Activated CD4-positive, alpha-beta memory T cell treated with anti-CD3 and anti-CD28 coated beads for 36 hours (primary cell): Measurements from ENCODE around the gene DLG2. TPM values are rescaled to one million over a fixed set of nuclear protein-coding genes. Genes with fewer than 3 reads are reported as not detected.

ENCODE experiments used
- CTCF ChIA-PET: fragments of 350-600 bp; sonication (Branson Sonifier 250); formaldehyde crosslinking; loops from one replicate; lab custom pipeline; 2021; ENCODE audit warnings: antibody characterized with exemption, inconsistent platforms; lab: Charles Lee
- POLR2A ChIA-PET: fragments of 350-600 bp; sonication (Branson Sonifier 250); formaldehyde crosslinking; loops from one replicate; lab custom pipeline; 2021; ENCODE audit warnings: antibody characterized with exemption; lab: Charles Lee
- DNase-seq: peaks from one replicate; pipeline ENCODE4 v3.0.0-alpha.2; 2020
- H3K27ac Mint-ChIP-seq: one replicate; pipeline ENCODE4 v1.8.0; 2021; ENCODE audit warnings: mixed read lengths
- H3K27me3 Mint-ChIP-seq: one replicate; pipeline ENCODE4 v1.8.0; 2021; ENCODE audit warnings: mixed read lengths
- H3K36me3 Mint-ChIP-seq: one replicate; pipeline ENCODE4 v1.8.0; 2021; ENCODE audit warnings: mixed read lengths
- H3K4me1 Mint-ChIP-seq: one replicate; pipeline ENCODE4 v1.8.0; 2021; ENCODE audit warnings: low read depth, mixed read lengths
- H3K4me3 Mint-ChIP-seq: one replicate; pipeline ENCODE4 v1.8.0; 2021; ENCODE audit warnings: mild to moderate bottlenecking, mixed read lengths
- H3K9me3 Mint-ChIP-seq: one replicate; pipeline ENCODE4 v1.8.0; 2021; ENCODE audit warnings: mixed read lengths
- intact Hi-C: fragments of 100-400 bp; cut with micrococcal nuclease; formaldehyde crosslinking; loops from one replicate; pipeline ENCODE4 v1.15.1; 2023
- total RNA-seq, 2 experiments: library from RNA; stranded (reverse); gene quantifications; one replicate each; pipeline ENCODE4 v1.2.3, GENCODE V29; 2021

Gene DLG2
- total RNA-seq, 2 experiments from 2014 or later = 1.7 to 2.1 TPM

GRCh38 chr11:85076535-85077330 is 550.4 kb downstream of the DLG2 start:
- Mint-ChIP-seq H3K4me1 (no peaks in the 10 kb centered on the region), H3K4me3 (no peak overlapping the region), H3K27ac (no peak overlapping the region), H3K9me3 (peaks cover 38% of the 10 kb centered on the region), H3K36me3 (no peaks in the 10 kb centered on the region), H3K27me3 (no peaks in the 10 kb centered on the region)
- ChIA-PET POLR2A (no interaction called here), CTCF (no interaction called here)
- no peak for DNase-seq
- intact Hi-C loops = no loop called here

GRCh38 chr11:85062659-85063058 is 564.5 kb downstream of the DLG2 start:
- intact Hi-C loops = no loop called here

GRCh38 chr11:85052636-85053035 is 574.5 kb downstream of the DLG2 start:
- ChIA-PET CTCF (no interaction called here), POLR2A (no interaction called here)
- no peaks in the 10 kb centered on the region for H3K27me3 Mint-ChIP-seq
- DNase-seq = no peak
- intact Hi-C loops = no loop called here
- H3K36me3 Mint-ChIP-seq = no peaks in the 10 kb centered on the region
- H3K27ac Mint-ChIP-seq = no peak overlapping the region
- H3K4me1 Mint-ChIP-seq = no peaks in the 10 kb centered on the region
- no peak overlapping the region for H3K4me3 Mint-ChIP-seq
- H3K9me3 Mint-ChIP-seq = peaks cover 36% of the 10 kb centered on the region

More at GRCh38 chr11:85062659-85063058, 564.5 kb downstream of the DLG2 start:
- no peaks in the 10 kb centered on the region for H3K36me3 Mint-ChIP-seq
- no peak for DNase-seq
- peaks cover 29% of the 10 kb centered on the region for H3K9me3 Mint-ChIP-seq
- no peaks in the 10 kb centered on the region for H3K27me3 Mint-ChIP-seq
- no peak overlapping the region for H3K4me3 Mint-ChIP-seq
- no peak overlapping the region for H3K27ac Mint-ChIP-seq
- ChIA-PET POLR2A (no interaction called here), CTCF (no interaction called here)
- no peaks in the 10 kb centered on the region for H3K4me1 Mint-ChIP-seq

GRCh38 chr11:85048801-85049200 is 578.3 kb downstream of the DLG2 start:
- Mint-ChIP-seq H3K4me1 (no peaks in the 10 kb centered on the region), H3K9me3 (peaks cover 37% of the 10 kb centered on the region), H3K27me3 (no peaks in the 10 kb centered on the region), H3K27ac (no peak overlapping the region), H3K36me3 (no peaks in the 10 kb centered on the region), H3K4me3 (no peak overlapping the region)
- ChIA-PET CTCF (interaction anchor here (0.8 kb wide), 1 partner anchor 464 kb away, joined by 3 read pairs; no protein-coding TSS in a partner anchor), POLR2A (no interaction called here)
- intact Hi-C loops = no loop called here
- no peak for DNase-seq

- Mint-ChIP-seq H3K4me3 (no peak overlapping the region), H3K27ac (no peak overlapping the region), H3K4me1 (no peaks in the 10 kb centered on the region), H3K27me3 (no peaks in the 10 kb centered on the region), H3K36me3 (no peaks in the 10 kb centered on the region), H3K9me3 (peaks cover 39% of the 10 kb centered on the region)
- intact Hi-C loops = no loop called here
- POLR2A ChIA-PET = no interaction called here
- no peak for DNase-seq
- CTCF ChIA-PET = no interaction called here
Observed at GRCh38 chr11:85045716-85046115, 581.4 kb downstream of the DLG2 start.

GRCh38 chr11:85044911-85045310 is 582.2 kb downstream of the DLG2 start:
- H3K9me3 Mint-ChIP-seq = peaks cover 38% of the 10 kb centered on the region
- H3K36me3 Mint-ChIP-seq = no peaks in the 10 kb centered on the region
- H3K27me3 Mint-ChIP-seq = no peaks in the 10 kb centered on the region
- no peak for DNase-seq
- H3K27ac Mint-ChIP-seq = no peak overlapping the region
- no peaks in the 10 kb centered on the region for H3K4me1 Mint-ChIP-seq
- POLR2A ChIA-PET = no interaction called here
- no peak overlapping the region for H3K4me3 Mint-ChIP-seq
- CTCF ChIA-PET = no interaction called here
- intact Hi-C loops = no loop called here

- ChIA-PET POLR2A (no interaction called here), CTCF (no interaction called here)
- H3K27ac Mint-ChIP-seq = no peak overlapping the region
- no peak for DNase-seq
- no peaks in the 10 kb centered on the region for H3K4me1 Mint-ChIP-seq
- no peak overlapping the region for H3K4me3 Mint-ChIP-seq
- H3K36me3 Mint-ChIP-seq = no peaks in the 10 kb centered on the region
- peaks cover 44% of the 10 kb centered on the region for H3K9me3 Mint-ChIP-seq
- intact Hi-C loops = no loop called here
- H3K27me3 Mint-ChIP-seq = no peaks in the 10 kb centered on the region
Observed at GRCh38 chr11:85042361-85042760, 584.8 kb downstream of the DLG2 start.

GRCh38 chr11:85040166-85040565 is 587.0 kb downstream of the DLG2 start:
- no peaks in the 10 kb centered on the region for H3K27me3 Mint-ChIP-seq
- intact Hi-C loops = no loop called here
- CTCF ChIA-PET = no interaction called here
- no peaks in the 10 kb centered on the region for H3K4me1 Mint-ChIP-seq
- H3K36me3 Mint-ChIP-seq = no peaks in the 10 kb centered on the region
- DNase-seq = no peak
- no peak overlapping the region for H3K27ac Mint-ChIP-seq
- H3K9me3 Mint-ChIP-seq = peaks cover 42% of the 10 kb centered on the region
- no peak overlapping the region for H3K4me3 Mint-ChIP-seq
- POLR2A ChIA-PET = no interaction called here

- DNase-seq = no peak
- Mint-ChIP-seq H3K4me3 (no peak overlapping the region), H3K27ac (no peak overlapping the region), H3K9me3 (peaks cover 30% of the 10 kb centered on the region), H3K4me1 (no peaks in the 10 kb centered on the region), H3K36me3 (no peaks in the 10 kb centered on the region), H3K27me3 (no peaks in the 10 kb centered on the region)
- ChIA-PET CTCF (no interaction called here), POLR2A (no interaction called here)
- intact Hi-C loops = no loop called here
Observed at GRCh38 chr11:85029964-85030363, 597.2 kb downstream of the DLG2 start.

- intact Hi-C loops = no loop called here
- POLR2A ChIA-PET = no interaction called here
- Mint-ChIP-seq H3K4me1 (no peaks in the 10 kb centered on the region), H3K27me3 (no peaks in the 10 kb centered on the region), H3K9me3 (peaks cover 34% of the 10 kb centered on the region), H3K36me3 (no peaks in the 10 kb centered on the region), H3K4me3 (no peak overlapping the region), H3K27ac (no peak overlapping the region)
- CTCF ChIA-PET = no interaction called here
- DNase-seq = no peak
Observed at GRCh38 chr11:85028329-85029101, 598.6 kb downstream of the DLG2 start.

GRCh38 chr11:85027346-85027745 is 599.8 kb downstream of the DLG2 start:
- CTCF ChIA-PET = no interaction called here
- no peak for DNase-seq
- intact Hi-C loops = no loop called here
- H3K27ac Mint-ChIP-seq = no peak overlapping the region
- no peaks in the 10 kb centered on the region for H3K27me3 Mint-ChIP-seq
- no peak overlapping the region for H3K4me3 Mint-ChIP-seq
- POLR2A ChIA-PET = no interaction called here
- H3K36me3 Mint-ChIP-seq = no peaks in the 10 kb centered on the region
- H3K4me1 Mint-ChIP-seq = no peaks in the 10 kb centered on the region
- peaks cover 37% of the 10 kb centered on the region for H3K9me3 Mint-ChIP-seq

- no peak for DNase-seq
- ChIA-PET CTCF (no interaction called here), POLR2A (no interaction called here)
- Mint-ChIP-seq H3K4me1 (no peaks in the 10 kb centered on the region), H3K27ac (no peak overlapping the region), H3K4me3 (no peak overlapping the region), H3K9me3 (peaks cover 37% of the 10 kb centered on the region), H3K27me3 (no peaks in the 10 kb centered on the region), H3K36me3 (no peaks in the 10 kb centered on the region)
- intact Hi-C loops = no loop called here
Observed at GRCh38 chr11:85021058-85021457, 606.1 kb downstream of the DLG2 start.
